RWPE2 (cell line): ENCODE data around the gene TDRD15.

Experiments
- ATAC-seq: fragments of 200-7000 bp; cut with Tn5 transposase; 3 replicates; pipeline ENCODE4 v1.9.1; 2021; ENCODE audit warnings: low read depth
- DNase-seq: peaks from one replicate; pipeline ENCODE4 v3.0.0-alpha.2; 2020; ENCODE audit warnings: low spot score
- H3K27ac ChIP-seq: fragments of 450-650 bp; 2 replicates; pipeline ENCODE4 v1.5.1; 2017; ENCODE audit warnings: mild to moderate bottlenecking; ENCODE audit not compliant: poor library complexity, severe bottlenecking
- H3K27me3 ChIP-seq: fragments of 250-450 bp; sonication (Bioruptor Pico); 2 replicates; pipeline ENCODE4 v1.5.1; 2021; ENCODE audit warnings: mild to moderate bottlenecking, moderate library complexity; ENCODE audit not compliant: insufficient read depth, poor library complexity, severe bottlenecking
- H3K36me3 ChIP-seq: fragments of 250-450 bp; sonication (Bioruptor Pico); 2 replicates; pipeline ENCODE4 v1.5.1; 2020; ENCODE audit warnings: low read depth, mild to moderate bottlenecking, moderate library complexity
- H3K4me1 ChIP-seq: fragments of 250-450 bp; sonication (Bioruptor Pico); 2 replicates; pipeline ENCODE4 v1.5.1; 2021; ENCODE audit warnings: mild to moderate bottlenecking, moderate library complexity; ENCODE audit not compliant: insufficient read depth, poor library complexity, severe bottlenecking
- H3K4me3 ChIP-seq: fragments of 250-450 bp; sonication (Bioruptor Pico); 2 replicates; pipeline ENCODE4 v1.5.1; 2021; ENCODE audit warnings: mild to moderate bottlenecking, moderate library complexity; ENCODE audit not compliant: severe bottlenecking
- H3K9me3 ChIP-seq: fragments of 250-450 bp; sonication (Bioruptor Pico); 2 replicates; pipeline ENCODE4 v1.5.1; 2021; ENCODE audit warnings: mild to moderate bottlenecking, moderate library complexity; ENCODE audit not compliant: severe bottlenecking
- CTCF ChIP-seq: fragments of 450-650 bp; IDR thresholded peaks from one replicate; pipeline ENCODE4 v1.5.1; 2017; ENCODE audit warnings: mild to moderate bottlenecking, moderate library complexity; ENCODE audit not compliant: poor library complexity, severe bottlenecking

The TDRD15 gene

GRCh38 chr2:21092308-21092869 is 31.4 kb upstream of the TDRD15 start:
- TF ChIP-seq CTCF: no peak
- H3K36me3 ChIP-seq: no peaks in the 10 kb centered on the region

GRCh38 chr2:21095178-21095577 is 28.6 kb upstream of the TDRD15 start:
- no peaks in the 10 kb centered on the region for H3K36me3 ChIP-seq
- H3K4me3 ChIP-seq: no peak overlapping the region
- H3K4me1 ChIP-seq: no peaks in the 10 kb centered on the region
- DNase-seq (no peak), ATAC-seq (no peak)
- H3K27ac ChIP-seq: no peak overlapping the region
- TF ChIP-seq CTCF: no peak
- no peaks in the 10 kb centered on the region for H3K9me3 ChIP-seq
- H3K27me3 ChIP-seq: no peaks in the 10 kb centered on the region

More at GRCh38 chr2:21092308-21092869, 31.4 kb upstream of the TDRD15 start:
- no peaks in the 10 kb centered on the region for H3K27me3 ChIP-seq
- no peaks in the 10 kb centered on the region for H3K4me1 ChIP-seq
- ATAC-seq (no peak), DNase-seq (no peak)
- no peak overlapping the region for H3K27ac ChIP-seq
- no peaks in the 10 kb centered on the region for H3K9me3 ChIP-seq
- no peak overlapping the region for H3K4me3 ChIP-seq

GRCh38 chr2:21095714-21096113 is 28.1 kb upstream of the TDRD15 start:
- DNase-seq (no peak), ATAC-seq (no peak)
- no peaks in the 10 kb centered on the region for H3K36me3 ChIP-seq
- H3K4me3 ChIP-seq: no peak overlapping the region
- H3K9me3 ChIP-seq: no peaks in the 10 kb centered on the region
- no peak for TF ChIP-seq CTCF
- no peaks in the 10 kb centered on the region for H3K27me3 ChIP-seq
- H3K4me1 ChIP-seq: no peaks in the 10 kb centered on the region
- H3K27ac ChIP-seq: no peak overlapping the region

- Histone ChIP-seq H3K27me3 (no peaks in the 10 kb centered on the region), H3K27ac (no peak overlapping the region), H3K36me3 (no peaks in the 10 kb centered on the region), H3K4me3 (no peak overlapping the region), H3K9me3 (no peaks in the 10 kb centered on the region), H3K4me1 (no peaks in the 10 kb centered on the region)
- TF ChIP-seq CTCF: no peak
- ATAC-seq (no peak), DNase-seq (no peak)
Observed at GRCh38 chr2:21096458-21096857, 27.3 kb upstream of the TDRD15 start.

GRCh38 chr2:21097331-21097730 is 26.4 kb upstream of the TDRD15 start:
- no peak for TF ChIP-seq CTCF
- H3K36me3 ChIP-seq: no peaks in the 10 kb centered on the region
- no peaks in the 10 kb centered on the region for H3K4me1 ChIP-seq
- H3K27me3 ChIP-seq: no peaks in the 10 kb centered on the region
- H3K27ac ChIP-seq: no peak overlapping the region
- H3K9me3 ChIP-seq: no peaks in the 10 kb centered on the region
- no peak for DNase-seq
- ATAC-seq: no peak
- no peak overlapping the region for H3K4me3 ChIP-seq
